A549 treated with CORT108297 at 1 μM for 4 hours (cell line): Measurements from ENCODE around the gene KRIT1. TPM values are rescaled to one million over a fixed set of nuclear protein-coding genes. Genes with fewer than 3 reads are reported as not detected.

Source experiments
- total RNA-seq: library from RNA; stranded (reverse); fragments of 200-300 nt; extraction: Qiagen RNA extraction; gene quantifications from 5 replicates; pipeline ENCODE4 v1.2.3, GENCODE V29; 2022

The KRIT1 gene
- 25.4 to 29.5 TPM (median 27.6 TPM) in 5 replicates for total RNA-seq

DNA sequence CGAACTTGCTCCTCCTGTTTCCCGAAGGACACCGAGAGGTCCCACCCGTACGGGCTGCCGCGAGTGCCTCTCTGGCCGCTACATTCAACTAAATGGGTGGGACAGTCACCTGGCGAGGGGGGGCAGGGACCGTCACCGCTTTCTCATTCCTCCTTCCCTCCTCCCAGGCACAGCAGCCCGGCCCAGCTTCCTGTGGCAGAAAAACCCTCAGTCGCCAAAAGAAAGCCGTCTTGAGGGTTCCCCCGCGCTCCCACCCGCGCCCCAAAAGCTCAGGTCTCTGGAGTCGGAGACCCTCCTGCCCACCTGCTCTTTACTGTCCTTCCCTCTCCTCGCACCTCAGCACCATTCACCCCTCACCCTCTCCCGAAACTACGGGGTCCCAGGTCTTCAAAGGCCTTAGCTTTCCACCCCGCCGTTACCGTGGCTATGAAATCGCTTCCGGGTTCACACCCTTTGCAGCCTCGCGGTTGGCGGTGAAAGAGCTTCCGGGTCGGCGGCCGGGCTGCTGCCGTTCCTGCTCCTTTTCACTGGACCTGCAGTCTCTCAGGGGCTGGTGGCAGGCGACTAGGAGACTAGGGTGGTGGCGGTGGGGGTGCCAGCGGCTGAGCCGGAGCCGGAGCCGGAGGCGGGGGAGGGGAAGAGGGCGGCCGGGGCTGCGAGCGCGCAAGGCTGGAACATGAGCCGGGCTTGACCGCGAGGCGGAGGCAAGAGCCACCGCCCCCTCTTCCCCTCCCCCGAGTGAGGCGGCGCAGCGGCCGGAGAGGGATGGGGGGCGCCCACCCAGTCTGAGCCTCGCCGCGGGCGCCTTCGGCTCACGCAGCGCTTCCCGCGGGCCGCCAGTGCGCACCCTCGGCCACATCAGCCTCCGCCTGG, at the start of gene KRIT1, which contains the start of gene ANKIB1:
Gene KRIT1, minus strand, starts transcription at position 428 of the 873 bp plus-strand sequence. CDS start 3,779 bp downstream, outside the sequence.
Gene ANKIB1, plus strand, starts transcription at position 488 of the 873 bp plus-strand sequence. CDS start 49,005 bp downstream, outside the sequence.

DNA sequence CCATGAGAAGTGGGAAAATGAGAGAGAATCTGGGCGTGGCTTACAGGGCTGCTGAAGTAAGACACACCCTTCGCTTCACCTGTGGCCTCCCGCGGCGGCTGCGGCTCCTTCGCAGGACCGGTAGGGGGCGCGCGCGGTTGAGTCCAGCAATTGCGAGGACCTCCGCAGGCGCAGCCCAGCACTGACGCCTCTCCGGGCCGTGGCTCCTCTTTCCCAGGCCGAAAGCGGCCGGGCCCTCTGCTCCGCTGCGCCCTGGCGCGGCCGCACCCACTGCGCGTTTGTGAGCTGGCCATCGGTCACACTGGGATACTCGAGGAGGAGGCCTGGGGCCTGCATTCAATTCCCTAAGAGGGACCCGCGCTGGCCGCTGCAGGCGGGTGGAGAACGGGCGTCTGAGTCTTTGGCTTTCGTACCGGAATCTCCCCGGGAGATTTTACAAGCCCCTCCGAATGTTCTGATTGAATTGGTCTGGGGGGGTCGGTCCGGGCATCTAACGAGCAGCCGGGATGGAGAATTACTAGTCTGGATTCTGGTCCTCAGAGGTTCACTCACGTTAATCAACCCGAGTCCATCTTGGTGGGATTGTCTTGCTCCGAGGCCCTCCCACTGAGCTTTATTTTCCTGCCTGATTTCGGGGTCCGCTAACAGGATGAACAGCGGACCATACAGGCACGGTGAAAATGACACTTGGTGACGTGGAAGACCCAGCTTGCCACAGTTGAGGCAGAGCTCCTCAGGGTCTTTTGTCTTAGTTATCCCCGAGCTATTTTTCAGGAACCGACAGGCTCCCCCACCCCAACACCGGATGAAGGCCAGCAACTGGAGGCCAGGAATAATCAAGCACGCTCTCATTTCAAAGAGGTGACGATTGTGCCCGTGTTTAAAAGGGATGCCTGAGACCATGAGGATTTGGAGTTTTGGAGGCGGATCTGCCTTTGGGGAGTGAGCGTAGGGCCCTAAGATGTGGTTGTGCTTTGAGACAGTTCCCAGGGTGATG, 66.5 kb downstream of the KRIT1 start, which contains the start of gene LRRD1:
Gene LRRD1, minus strand, starts transcription at position 215 of the 997 bp plus-strand sequence. CDS start 13,940 bp downstream, outside the sequence.

Other genes starting within 250 kb of the KRIT1 start
- 39.0 to 56.1 TPM (median 41.1 TPM) in 5 replicates for gene CYP51A1, start 111.4 kb downstream of the KRIT1 start, total RNA-seq
- gene LRRD1, start 66.8 kb downstream of the KRIT1 start, total RNA-seq: not detected in 5 replicates
- 14.7 to 21.3 TPM (median 20.6 TPM) in 5 replicates for gene ANKIB1, start 60 bp upstream of the KRIT1 start, total RNA-seq
- gene GATAD1, start 201.6 kb upstream of the KRIT1 start, total RNA-seq: 18.1 to 22.0 TPM (median 18.9 TPM) in 5 replicates
- gene ERVW-1, start 232.0 kb upstream of the KRIT1 start, total RNA-seq: 0.09 TPM in 1 of 5 replicates, not detected in the others